D721Med (cell line): Measurements from ENCODE around the gene PARP8.

Experiments used
- DNase-seq: peaks from one replicate; pipeline ENCODE4 v3.0.0; 2011; ENCODE audit warnings: low spot score; ENCODE audit not compliant: insufficient read length
- FAIRE-seq: peaks from 2 replicates; lab custom pipeline; 2011; peaks lifted over from hg19 to GRCh38; lab: Jason Lieb, UNC
- CTCF ChIP-seq: IDR thresholded peaks from 2 replicates; pipeline ENCODE4 v1.5.1; 2012; ENCODE audit warnings: mild to moderate bottlenecking, control low read depth; ENCODE audit not compliant: insufficient read depth; ENCODE audit errors: missing control alignments

PARP8 gene

GRCh38 chr5:50759526-50760270, 93.3 kb downstream of the PARP8 start:
- TF ChIP-seq CTCF: no peak
- FAIRE-seq: no peak
- no peak for DNase-seq

GRCh38 chr5:50763351-50763750, 96.9 kb downstream of the PARP8 start:
- no peak for TF ChIP-seq CTCF
- FAIRE-seq: no peak
- DNase-seq: no peak

GRCh38 chr5:50763846-50764245, 97.4 kb downstream of the PARP8 start:
- DNase-seq (no peak), FAIRE-seq (no peak)
- TF ChIP-seq CTCF: no peak

GRCh38 chr5:50766042-50766441, 99.6 kb downstream of the PARP8 start:
- DNase-seq (no peak), FAIRE-seq (no peak)
- no peak for TF ChIP-seq CTCF

GRCh38 chr5:50766462-50766861, 100.0 kb downstream of the PARP8 start:
- no peak for FAIRE-seq
- no peak for DNase-seq
- TF ChIP-seq CTCF: no peak

GRCh38 chr5:50766967-50767366, 100.5 kb downstream of the PARP8 start:
- DNase-seq (no peak), FAIRE-seq (no peak)
- TF ChIP-seq CTCF: no peak

GRCh38 chr5:50767588-50767987, 101.2 kb downstream of the PARP8 start:
- TF ChIP-seq CTCF: no peak
- no peak for FAIRE-seq
- no peak for DNase-seq
